Measurements from ENCODE around the gene ATXN10.

DNA sequence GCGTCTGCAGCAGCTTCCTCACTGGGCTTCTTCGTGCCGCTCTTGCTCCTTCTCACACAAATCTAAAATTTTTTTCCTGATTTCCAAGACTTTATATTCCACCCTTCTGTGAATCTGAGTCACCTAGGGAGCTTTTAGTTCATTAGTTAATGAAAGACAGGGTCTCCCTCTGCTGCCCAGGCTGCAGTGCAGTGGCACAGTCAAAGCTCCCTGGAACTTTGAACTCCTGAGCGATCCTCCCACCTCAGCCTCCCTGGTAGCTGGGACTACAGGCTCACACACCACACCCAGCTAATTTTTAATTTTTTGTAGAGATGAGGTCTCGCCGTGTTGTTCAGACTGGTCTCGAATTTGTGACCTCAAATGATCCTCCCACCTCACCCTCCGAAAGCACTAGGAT, 116.9 kb downstream of the ATXN10 start:
- no peak for TF ChIP-seq CTCF (IDR thresholded peaks at IDR 0.05)
- TF ChIP-seq POLR2A (IDR thresholded peaks at IDR 0.05): no peak

All from esophagus squamous epithelium (tissue), 4 donors.